Activated naive CD8-positive, alpha-beta T cell treated with anti-CD3 and anti-CD28 coated beads, Interleukin-2, amount 50 U/mL, for 24 hours (primary cell): ENCODE measurements around the gene TPP1.

ENCODE experiments used
- ATAC-seq: fragments of 150-1000 bp; cut with Tn5 transposase; one replicate; pipeline ENCODE4 v1.10.0; 2021
- DNase-seq: peaks from one replicate; pipeline ENCODE4 v3.0.0; 2021
- H3K27ac Mint-ChIP-seq: one replicate; pipeline ENCODE4 v1.8.0; 2021; ENCODE audit warnings: mild to moderate bottlenecking, mixed read lengths
- H3K27me3 Mint-ChIP-seq: one replicate; pipeline ENCODE4 v1.8.0; 2021; ENCODE audit warnings: mixed read lengths
- H3K36me3 Mint-ChIP-seq: one replicate; pipeline ENCODE4 v1.8.0; 2021; ENCODE audit warnings: low read depth, mixed read lengths
- H3K4me1 Mint-ChIP-seq: one replicate; pipeline ENCODE4 v1.8.0; 2021; ENCODE audit warnings: mixed read lengths
- H3K4me3 Mint-ChIP-seq: one replicate; pipeline ENCODE4 v1.8.0; 2021; ENCODE audit warnings: mild to moderate bottlenecking, moderate library complexity, mixed read lengths
- H3K9me3 Mint-ChIP-seq: one replicate; pipeline ENCODE4 v1.8.0; 2021; ENCODE audit warnings: mixed read lengths

The TPP1 gene

GRCh38 chr11:6563667-6564066, 55.6 kb downstream of the TPP1 start:
- Mint-ChIP-seq H3K27me3 (no peaks in the 10 kb centered on the region), H3K4me3 (no peak overlapping the region), H3K9me3 (no peaks in the 10 kb centered on the region), H3K4me1 (no peaks in the 10 kb centered on the region), H3K36me3 (no peaks in the 10 kb centered on the region), H3K27ac (no peak overlapping the region)
- no peak for DNase-seq
- no peak for ATAC-seq

GRCh38 chr11:6563121-6563619, 56.1 kb downstream of the TPP1 start:
- DNase-seq (no peak), ATAC-seq (no peak)
- H3K9me3 Mint-ChIP-seq: no peaks in the 10 kb centered on the region
- no peak overlapping the region for H3K27ac Mint-ChIP-seq
- no peaks in the 10 kb centered on the region for H3K27me3 Mint-ChIP-seq
- no peaks in the 10 kb centered on the region for H3K36me3 Mint-ChIP-seq
- no peaks in the 10 kb centered on the region for H3K4me1 Mint-ChIP-seq
- no peak overlapping the region for H3K4me3 Mint-ChIP-seq
